ENCODE measurements around the gene HCAR1.

DNA sequence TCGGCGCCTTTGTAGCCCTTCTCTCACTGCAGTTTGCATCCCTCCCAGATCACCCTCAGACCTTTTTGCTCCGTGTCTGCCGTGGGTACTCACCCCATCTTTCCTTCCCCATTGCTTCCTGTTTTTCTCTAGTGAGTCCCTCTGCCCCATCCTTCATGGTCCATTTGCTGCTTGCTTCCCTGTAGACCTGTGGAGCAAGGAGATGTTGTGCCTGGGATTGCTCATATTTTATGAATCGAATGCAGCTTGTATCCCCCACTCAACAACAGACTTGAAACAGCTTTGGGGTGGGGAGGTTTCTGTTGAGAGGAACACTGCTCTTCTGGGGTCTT lies 22.6 kb upstream of the HCAR1 start:
- no peak for TF ChIP-seq RCOR1 (IDR thresholded peaks at IDR 0.05; ENCODE audit: insufficient replicate concordance, low read length)
- TF ChIP-seq, protein P1, sequence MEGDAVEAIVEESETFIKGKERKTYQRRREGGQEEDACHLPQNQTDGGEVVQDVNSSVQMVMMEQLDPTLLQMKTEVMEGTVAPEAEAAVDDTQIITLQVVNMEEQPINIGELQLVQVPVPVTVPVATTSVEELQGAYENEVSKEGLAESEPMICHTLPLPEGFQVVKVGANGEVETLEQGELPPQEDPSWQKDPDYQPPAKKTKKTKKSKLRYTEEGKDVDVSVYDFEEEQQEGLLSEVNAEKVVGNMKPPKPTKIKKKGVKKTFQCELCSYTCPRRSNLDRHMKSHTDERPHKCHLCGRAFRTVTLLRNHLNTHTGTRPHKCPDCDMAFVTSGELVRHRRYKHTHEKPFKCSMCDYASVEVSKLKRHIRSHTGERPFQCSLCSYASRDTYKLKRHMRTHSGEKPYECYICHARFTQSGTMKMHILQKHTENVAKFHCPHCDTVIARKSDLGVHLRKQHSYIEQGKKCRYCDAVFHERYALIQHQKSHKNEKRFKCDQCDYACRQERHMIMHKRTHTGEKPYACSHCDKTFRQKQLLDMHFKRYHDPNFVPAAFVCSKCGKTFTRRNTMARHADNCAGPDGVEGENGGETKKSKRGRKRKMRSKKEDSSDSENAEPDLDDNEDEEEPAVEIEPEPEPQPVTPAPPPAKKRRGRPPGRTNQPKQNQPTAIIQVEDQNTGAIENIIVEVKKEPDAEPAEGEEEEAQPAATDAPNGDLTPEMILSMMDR (conservative IDR thresholded peaks at IDR 0.05; ENCODE audit: low read depth, low read length), result no peak
- no peak for TF ChIP-seq FOS (IDR thresholded peaks at IDR 0.05; ENCODE audit: low read depth, low read length)
- no peak for TF ChIP-seq POLR2A (IDR thresholded peaks at IDR 0.05; ENCODE audit: low read depth, low read length)

Data from IMR-90 (cell line).